Parathyroid adenoma (tissue), 2 donors: ENCODE measurements around the gene LSMEM2.

Source experiments
- H2AFZ ChIP-seq: fragments of 300-600 bp; sonication (generic); one replicate; pipeline ENCODE4 v1.7.0; 2017; ENCODE audit warnings: antibody characterized with exemption, mild to moderate bottlenecking
- H3K27ac ChIP-seq: fragments of 300-600 bp; sonication (generic); one replicate; pipeline ENCODE4 v1.7.0; 2017
- H3K27me3 ChIP-seq: fragments of 300-600 bp; sonication (generic); one replicate; pipeline ENCODE4 v1.7.0; 2017; ENCODE audit warnings: low read length; ENCODE audit not compliant: control insufficient read depth, insufficient read depth
- H3K36me3 ChIP-seq: fragments of 300-600 bp; sonication (generic); one replicate; pipeline ENCODE4 v1.7.0; 2017; ENCODE audit warnings: low read length; ENCODE audit not compliant: control insufficient read depth, insufficient read depth
- H3K4me1 ChIP-seq: fragments of 300-600 bp; sonication (generic); one replicate; pipeline ENCODE4 v1.7.0; 2017; ENCODE audit warnings: control low read depth
- H3K4me2 ChIP-seq: fragments of 300-600 bp; sonication (generic); one replicate; pipeline ENCODE4 v1.7.0; 2017; ENCODE audit warnings: low read length
- H3K4me3 ChIP-seq: fragments of 300-600 bp; sonication (generic); one replicate; pipeline ENCODE4 v1.7.0; 2017; ENCODE audit warnings: low read depth, low read length
- H3K79me2 ChIP-seq: fragments of 300-600 bp; sonication (generic); one replicate; pipeline ENCODE4 v1.7.0; 2017; ENCODE audit warnings: control low read depth
- H3K9ac ChIP-seq: fragments of 300-600 bp; sonication (generic); one replicate; pipeline ENCODE4 v1.7.0; 2017; ENCODE audit warnings: mild to moderate bottlenecking
- H3K9me3 ChIP-seq: fragments of 300-600 bp; sonication (generic); one replicate; pipeline ENCODE4 v1.7.0; 2017; ENCODE audit warnings: low read length; ENCODE audit not compliant: control insufficient read depth
- TF ChIP-seq, protein P1 (sequence below): fragments of 300-600 bp; sonication (generic); IDR thresholded peaks from one replicate; pipeline ENCODE4 v1.7.0; 2017; ENCODE audit warnings: antibody characterized with exemption, mild to moderate bottlenecking
- donor health status: primary hyperparathyroidism.

The LSMEM2 gene

DNA sequence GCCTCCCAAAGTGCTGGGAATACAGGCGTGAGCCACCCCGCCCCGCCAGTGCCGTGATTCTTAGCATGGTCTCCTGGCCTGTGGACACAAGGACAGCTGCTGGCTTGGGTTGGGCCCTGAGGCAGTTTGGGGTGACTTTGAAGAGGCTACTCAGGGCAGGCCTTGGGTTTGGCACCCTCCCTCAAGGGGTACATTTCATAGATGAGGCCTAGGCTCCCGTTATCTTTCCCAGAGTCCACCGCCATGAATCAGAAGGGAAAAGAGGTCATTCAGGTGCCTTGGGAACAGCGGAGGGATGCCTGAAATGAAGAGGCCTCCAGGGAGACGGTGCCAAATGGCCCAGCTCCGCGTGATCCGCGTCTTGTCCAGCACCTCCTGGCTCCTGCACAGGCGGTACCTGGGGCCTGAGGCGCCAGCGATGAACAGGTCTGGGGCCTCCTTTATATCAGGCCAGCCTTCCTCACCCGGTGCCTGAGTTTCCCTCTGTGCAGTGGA lies 33.6 kb upstream of the LSMEM2 start:
- Histone ChIP-seq H3K9me3 (no peaks in the 10 kb centered on the region), H3K27ac (peak overlapping the region; percentile 97), H3K4me2 (peak overlapping the region; percentile 83), H3K9ac (no peak overlapping the region), H3K27me3 (no peaks in the 10 kb centered on the region), H3K36me3 (no peaks in the 10 kb centered on the region), H3K4me1 (peaks cover 74% of the 10 kb centered on the region), H3K4me3 (peak overlapping the region; percentile 29), H2AFZ (no peak overlapping the region), H3K79me2 (peaks cover 83% of the 10 kb centered on the region)
- TF ChIP-seq, protein P1, sequence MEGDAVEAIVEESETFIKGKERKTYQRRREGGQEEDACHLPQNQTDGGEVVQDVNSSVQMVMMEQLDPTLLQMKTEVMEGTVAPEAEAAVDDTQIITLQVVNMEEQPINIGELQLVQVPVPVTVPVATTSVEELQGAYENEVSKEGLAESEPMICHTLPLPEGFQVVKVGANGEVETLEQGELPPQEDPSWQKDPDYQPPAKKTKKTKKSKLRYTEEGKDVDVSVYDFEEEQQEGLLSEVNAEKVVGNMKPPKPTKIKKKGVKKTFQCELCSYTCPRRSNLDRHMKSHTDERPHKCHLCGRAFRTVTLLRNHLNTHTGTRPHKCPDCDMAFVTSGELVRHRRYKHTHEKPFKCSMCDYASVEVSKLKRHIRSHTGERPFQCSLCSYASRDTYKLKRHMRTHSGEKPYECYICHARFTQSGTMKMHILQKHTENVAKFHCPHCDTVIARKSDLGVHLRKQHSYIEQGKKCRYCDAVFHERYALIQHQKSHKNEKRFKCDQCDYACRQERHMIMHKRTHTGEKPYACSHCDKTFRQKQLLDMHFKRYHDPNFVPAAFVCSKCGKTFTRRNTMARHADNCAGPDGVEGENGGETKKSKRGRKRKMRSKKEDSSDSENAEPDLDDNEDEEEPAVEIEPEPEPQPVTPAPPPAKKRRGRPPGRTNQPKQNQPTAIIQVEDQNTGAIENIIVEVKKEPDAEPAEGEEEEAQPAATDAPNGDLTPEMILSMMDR, result no peak

DNA sequence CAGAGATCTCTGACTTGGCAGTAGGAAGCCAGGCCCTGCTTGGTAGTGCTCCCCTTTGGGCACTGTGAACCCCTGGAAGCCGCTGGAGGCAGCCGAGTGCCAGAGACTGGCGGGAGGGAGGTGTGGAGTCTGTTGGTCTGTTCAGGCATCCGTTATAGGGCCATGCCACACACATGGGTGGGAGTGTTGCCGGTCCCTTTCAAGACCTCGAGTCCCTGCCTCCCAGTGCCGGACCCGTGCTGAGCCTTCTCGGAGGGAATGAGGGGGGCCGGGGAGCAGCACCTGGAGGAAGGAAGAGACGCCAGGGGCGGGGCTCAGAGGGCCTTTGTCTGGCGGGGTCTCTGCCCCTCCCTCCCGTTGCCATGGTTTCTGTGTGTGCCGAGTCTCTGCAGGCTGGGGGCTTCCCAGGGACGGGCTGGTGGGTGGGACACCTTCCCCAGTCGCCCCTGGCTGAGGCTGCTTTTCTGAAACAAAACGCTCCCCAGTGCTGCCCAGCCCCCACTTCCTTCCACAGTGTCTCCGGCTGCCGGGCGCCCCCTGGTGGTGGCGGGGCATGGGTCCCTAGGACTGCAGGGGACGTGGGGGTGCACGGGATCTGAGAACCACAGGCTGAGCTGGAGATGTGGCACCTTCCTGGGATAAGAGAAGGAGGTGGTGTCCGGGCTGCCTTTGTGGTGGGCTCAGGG lies 32.9 kb upstream of the LSMEM2 start:
- Histone ChIP-seq H3K9me3 (no peaks in the 10 kb centered on the region), H3K79me2 (peaks cover 84% of the 10 kb centered on the region), H3K4me1 (peaks cover 78% of the 10 kb centered on the region), H3K4me3 (peak overlapping the region; percentile 29), H3K9ac (no peak overlapping the region), H3K27ac (peak overlapping the region; percentile 97), H3K27me3 (no peaks in the 10 kb centered on the region), H3K36me3 (no peaks in the 10 kb centered on the region), H3K4me2 (peak overlapping the region; percentile 83), H2AFZ (peak overlapping the region; percentile 47)
- TF ChIP-seq, protein P1, result peak; percentile 97

DNA sequence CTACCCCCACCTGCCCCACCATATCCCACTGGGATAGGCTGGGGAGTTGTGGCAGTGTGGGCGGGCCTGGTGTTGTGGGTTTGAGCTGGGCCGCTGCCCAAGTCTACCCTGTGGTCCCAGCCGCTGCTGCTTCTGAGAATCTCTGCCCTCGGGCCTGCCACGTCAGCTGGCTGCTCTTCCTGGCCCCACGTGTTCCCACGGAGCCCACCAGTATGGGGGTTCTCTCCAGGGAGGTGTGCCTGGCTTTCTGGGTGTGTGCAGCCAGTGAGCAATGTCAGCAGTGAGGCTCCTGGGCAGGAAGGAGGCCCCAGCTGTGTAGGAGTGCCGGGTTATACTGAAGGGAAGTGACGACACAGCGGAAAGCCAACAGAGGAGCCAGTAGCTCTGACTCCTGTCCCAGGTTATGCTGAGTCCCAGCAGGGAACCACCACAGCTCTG lies 32.4 kb upstream of the LSMEM2 start:
- Histone ChIP-seq H3K79me2 (peaks cover 84% of the 10 kb centered on the region), H3K36me3 (no peaks in the 10 kb centered on the region), H2AFZ (peak overlapping the region; percentile 47), H3K9ac (no peak overlapping the region), H3K27ac (peak overlapping the region; percentile 97), H3K4me1 (peaks cover 76% of the 10 kb centered on the region), H3K9me3 (no peaks in the 10 kb centered on the region), H3K4me3 (peak overlapping the region; percentile 41), H3K27me3 (no peaks in the 10 kb centered on the region), H3K4me2 (peak overlapping the region; percentile 83)
- TF ChIP-seq, protein P1, result no peak

DNA sequence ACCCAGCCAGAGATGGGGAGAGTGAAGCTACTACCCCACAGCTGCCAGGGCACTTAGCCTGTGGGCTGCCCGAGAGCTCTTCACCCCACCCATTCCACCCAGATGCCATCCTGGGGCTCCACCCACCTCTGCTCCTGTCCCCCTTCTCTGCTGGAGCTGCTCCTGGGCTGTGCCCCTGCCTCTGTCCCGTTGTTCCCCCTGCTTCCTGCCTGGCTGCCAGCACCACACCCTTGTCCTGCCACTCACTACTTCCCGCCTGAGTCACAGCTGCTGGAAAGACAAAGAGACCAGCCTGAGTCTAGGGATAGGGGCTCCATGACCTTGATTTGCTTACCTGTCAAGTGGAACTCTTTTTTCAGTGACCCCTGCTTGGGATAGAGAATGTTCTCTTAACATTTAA lies 30.5 kb upstream of the LSMEM2 start:
- Histone ChIP-seq H3K9me3 (no peaks in the 10 kb centered on the region), H3K36me3 (no peaks in the 10 kb centered on the region), H3K9ac (no peak overlapping the region)

More for the DNA sequence above, 30.5 kb upstream of the LSMEM2 start:
- TF ChIP-seq, protein P1, result no peak
- Histone ChIP-seq H3K79me2 (peaks cover 82% of the 10 kb centered on the region), H2AFZ (no peak overlapping the region), H3K27me3 (no peaks in the 10 kb centered on the region), H3K4me1 (peaks cover 66% of the 10 kb centered on the region), H3K4me2 (peak overlapping the region; percentile 16), H3K4me3 (no peak overlapping the region), H3K27ac (peak overlapping the region; percentile 97)
